T47D (cell line): ENCODE measurements around the gene SP3.

Experiments
- DNase-seq, 2 experiments: peaks; one replicate each; pipeline versions ENCODE4 v3.0.0 to v3.0.0-alpha.2; 2011 to 2012; ENCODE audit warnings: low read depth in 1 of 2, low spot score in 1 of 2
- JUND ChIP-seq: IDR thresholded peaks from 2 replicates; pipeline ENCODE4 v1.6.1; 2012; ENCODE audit warnings: low read depth
- in situ Hi-C: cut with HindIII; loops from 2 replicates; pipeline ENCODE4 v1.10.0; 2016; ENCODE audit warnings: low sequenced_read_pairs, low pct_unique_long_range_greater_than_20kb

Gene SP3

GRCh38 chr2:173862612-173863217, 102.5 kb downstream of the SP3 start:
- no peak for TF ChIP-seq JUND
- in situ Hi-C loops = no loop called here
- no peak for DNase-seq

- DNase-seq = no peak
- no peak for TF ChIP-seq JUND
- in situ Hi-C loops = no loop called here
Observed at GRCh38 chr2:173860566-173860965, 104.6 kb downstream of the SP3 start.

DNA sequence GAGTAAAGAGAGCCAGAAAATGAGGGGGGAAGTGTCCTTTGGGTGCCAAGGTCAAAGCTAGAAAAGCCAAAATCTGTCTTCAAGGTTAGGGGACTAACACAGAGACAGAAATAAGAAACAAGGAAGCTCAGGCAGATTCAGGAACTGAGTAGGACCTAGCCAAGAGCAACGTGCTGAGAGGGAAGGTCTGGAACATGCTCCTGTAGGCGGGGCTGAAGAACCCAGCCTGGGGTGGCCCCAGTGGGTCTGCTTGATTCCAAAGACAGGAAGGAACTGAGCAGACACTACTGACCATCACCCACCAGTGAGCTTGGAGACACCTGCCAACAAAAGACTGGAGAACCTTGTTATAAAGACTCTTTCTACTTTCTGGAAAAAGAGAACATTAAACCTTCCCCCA, 105.1 kb downstream of the SP3 start:
- in situ Hi-C loops = no loop called here

DNA sequence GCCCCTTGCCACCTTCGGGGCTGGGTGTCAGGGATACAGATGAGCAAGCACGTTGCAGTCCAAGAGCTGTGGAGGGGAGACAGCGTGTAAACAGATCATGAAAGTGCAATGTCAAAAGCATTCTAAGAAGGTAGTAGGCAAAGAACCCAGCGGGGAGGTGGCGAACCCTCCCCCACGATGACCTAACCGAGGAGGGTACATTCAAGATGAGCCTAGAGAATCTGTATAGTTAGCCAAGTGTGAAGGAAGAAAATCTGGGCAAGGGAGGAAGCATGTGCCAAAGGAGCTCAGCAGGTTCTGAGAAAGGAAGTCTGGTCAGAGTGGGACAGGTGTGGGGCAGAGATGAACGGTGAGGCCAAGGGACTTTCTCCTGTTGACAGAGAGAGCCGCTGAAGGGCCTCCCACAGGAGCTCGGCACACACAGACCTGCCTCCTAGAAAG, 106.9 kb downstream of the SP3 start:
- in situ Hi-C loops = no loop called here
- no peak for TF ChIP-seq JUND
- no peak for DNase-seq

More for the DNA sequence above, 105.1 kb downstream of the SP3 start:
- TF ChIP-seq JUND = no peak
- DNase-seq = no peak
